Measurements from ENCODE around the gene COLEC12.

Gene COLEC12

GRCh38 chr18:432791-433190 is 67.7 kb downstream of the COLEC12 start:
- no peak overlapping the region for H3K4me3 ChIP-seq (ENCODE audit: low read length)
- no peak for TF ChIP-seq CTCF (conservative IDR thresholded peaks at IDR 0.05; ENCODE audit: low read depth, low read length)
- DNase-seq (ENCODE audit: low read depth), result no peak

- no peak for DNase-seq (ENCODE audit: low read depth)
- TF ChIP-seq CTCF (conservative IDR thresholded peaks at IDR 0.05; ENCODE audit: low read depth, low read length), result no peak
- H3K4me3 ChIP-seq (ENCODE audit: low read length), result no peak overlapping the region
Observed at GRCh38 chr18:429030-429429, 71.5 kb downstream of the COLEC12 start.

GRCh38 chr18:427005-427404 is 73.5 kb downstream of the COLEC12 start:
- TF ChIP-seq CTCF (conservative IDR thresholded peaks at IDR 0.05; ENCODE audit: low read depth, low read length), result no peak
- DNase-seq (ENCODE audit: low read depth), result no peak

GRCh38 chr18:425106-425745 is 75.3 kb downstream of the COLEC12 start:
- TF ChIP-seq CTCF (conservative IDR thresholded peaks at IDR 0.05; ENCODE audit: low read depth, low read length), result no peak
- no peak overlapping the region for H3K4me3 ChIP-seq (ENCODE audit: low read length)
- no peak for DNase-seq (ENCODE audit: low read depth)

More at GRCh38 chr18:427005-427404, 73.5 kb downstream of the COLEC12 start:
- no peak overlapping the region for H3K4me3 ChIP-seq (ENCODE audit: low read length)

GRCh38 chr18:424668-425067 is 75.8 kb downstream of the COLEC12 start:
- no peak for DNase-seq (ENCODE audit: low read depth)
- TF ChIP-seq CTCF (conservative IDR thresholded peaks at IDR 0.05; ENCODE audit: low read depth, low read length), result no peak
- no peak overlapping the region for H3K4me3 ChIP-seq (ENCODE audit: low read length)

GRCh38 chr18:424071-424661 is 76.3 kb downstream of the COLEC12 start:
- H3K4me3 ChIP-seq (ENCODE audit: low read length), result no peak overlapping the region
- DNase-seq (ENCODE audit: low read depth), result no peak
- no peak for TF ChIP-seq CTCF (conservative IDR thresholded peaks at IDR 0.05; ENCODE audit: low read depth, low read length)

GRCh38 chr18:422966-423365 is 77.5 kb downstream of the COLEC12 start:
- no peak for DNase-seq (ENCODE audit: low read depth)
- TF ChIP-seq CTCF (conservative IDR thresholded peaks at IDR 0.05; ENCODE audit: low read depth, low read length), result no peak
- no peak overlapping the region for H3K4me3 ChIP-seq (ENCODE audit: low read length)

All from retinal pigment epithelial cell (primary cell).